KMS-11 (cell line): ENCODE results near the gene ZFP36.

Experiments
- H2AFZ ChIP-seq: fragments of 200-600 bp; sonication (generic); 2 replicates; pipeline ENCODE4 v1.6.1; 2016; ENCODE audit warnings: antibody characterized with exemption, mixed run types, low read depth
- H3K27ac ChIP-seq: fragments of 200-600 bp; sonication (generic); 2 replicates; pipeline ENCODE4 v1.6.1; 2016; ENCODE audit warnings: mild to moderate bottlenecking, mixed run types
- H3K27me3 ChIP-seq: fragments of 200-600 bp; sonication (generic); 2 replicates; pipeline ENCODE4 v1.6.1; 2017; ENCODE audit warnings: mild to moderate bottlenecking, low read depth, mixed run types, moderate library complexity; ENCODE audit not compliant: insufficient read depth
- H3K36me3 ChIP-seq: fragments of 200-600 bp; sonication (generic); 2 replicates; pipeline ENCODE4 v1.6.1; 2017; ENCODE audit warnings: mild to moderate bottlenecking, mixed run types; ENCODE audit not compliant: insufficient read depth
- H3K4me1 ChIP-seq: fragments of 200-600 bp; sonication (generic); 2 replicates; pipeline ENCODE4 v1.6.1; 2016; ENCODE audit warnings: mild to moderate bottlenecking, low read depth, mixed run types; ENCODE audit not compliant: poor library complexity, severe bottlenecking
- H3K4me2 ChIP-seq: fragments of 200-600 bp; sonication (generic); 2 replicates; pipeline ENCODE4 v1.7.0; 2016; ENCODE audit warnings: mild to moderate bottlenecking, mixed run types
- H3K4me3 ChIP-seq: fragments of 200-600 bp; sonication (generic); IDR thresholded peaks from 2 replicates; pipeline ENCODE4 v1.6.1; 2017; ENCODE audit warnings: low read depth, low read length, mixed read lengths; ENCODE audit not compliant: insufficient read depth
- H3K79me2 ChIP-seq: fragments of 200-600 bp; sonication (generic); 2 replicates; pipeline ENCODE4 v1.6.1; 2016; ENCODE audit warnings: low read depth, mixed run types; ENCODE audit not compliant: insufficient read depth
- H3K9ac ChIP-seq: fragments of 200-600 bp; sonication (generic); 2 replicates; pipeline ENCODE4 v1.6.1; 2016; ENCODE audit warnings: mild to moderate bottlenecking, mixed run types
- H4K20me1 ChIP-seq: fragments of 200-600 bp; sonication (generic); 2 replicates; pipeline ENCODE4 v1.6.1; 2016; ENCODE audit warnings: mild to moderate bottlenecking, mixed run types; ENCODE audit not compliant: insufficient read depth
- CTCF ChIP-seq: fragments of 200-600 bp; sonication (generic); conservative IDR thresholded peaks from 2 replicates; pipeline ENCODE4 v1.6.1; 2017; ENCODE audit warnings: low read depth, mild to moderate bottlenecking, antibody characterized with exemption, low read length, moderate library complexity, mixed read lengths

The ZFP36 gene

GRCh38 chr19:39444598-39445195 is 38.0 kb downstream of the ZFP36 start:
- Histone ChIP-seq H3K79me2 (peaks cover 48% of the 10 kb centered on the region), H3K4me3 (no peak overlapping the region), H3K9ac (peak overlapping the region; percentile 73), H3K36me3 (no peaks in the 10 kb centered on the region), H2AFZ (peak overlapping the region; percentile 66), H3K4me2 (peak overlapping the region; percentile 84), H3K27me3 (no peaks in the 10 kb centered on the region), H3K4me1 (peaks cover 36% of the 10 kb centered on the region), H3K27ac (peak overlapping the region; percentile 75), H4K20me1 (no peaks in the 10 kb centered on the region; the same call in none of the 2 replicates)
- no peak for TF ChIP-seq CTCF

GRCh38 chr19:39445196-39446111 is 38.8 kb downstream of the ZFP36 start, which contains the start of gene SUPT5H:
TSS of gene SUPT5H (plus strand) at chr19:39445582. CDS start at chr19:39445891, 309 bp downstream.
- Histone ChIP-seq H2AFZ (peak within 1 kb of the TSS; percentile 66), H3K27me3 (no peaks in the 10 kb centered on the region), H4K20me1 (no peaks in the 10 kb centered on the region; the same call in none of the 2 replicates), H3K9ac (peak within 1 kb of the TSS; percentile 73), H3K27ac (peak within 1 kb of the TSS; percentile 75), H3K79me2 (peaks cover 55% of the 10 kb centered on the region), H3K4me3 (no peak within 1 kb of the TSS), H3K36me3 (no peaks in the 10 kb centered on the region), H3K4me2 (peak within 1 kb of the TSS; percentile 84), H3K4me1 (peaks cover 36% of the 10 kb centered on the region)
- TF ChIP-seq CTCF: no peak

GRCh38 chr19:39446365-39447084 is 39.9 kb downstream of the ZFP36 start:
- Histone ChIP-seq H3K27ac (peak overlapping the region; percentile 75; the same call in 1 of the 2 replicates), H3K4me1 (peaks cover 36% of the 10 kb centered on the region), H2AFZ (no peak overlapping the region), H3K4me3 (no peak overlapping the region), H4K20me1 (no peaks in the 10 kb centered on the region; the same call in none of the 2 replicates), H3K4me2 (peak overlapping the region; percentile 72), H3K36me3 (no peaks in the 10 kb centered on the region), H3K9ac (peak overlapping the region; percentile 73), H3K79me2 (peaks cover 66% of the 10 kb centered on the region), H3K27me3 (no peaks in the 10 kb centered on the region)
- TF ChIP-seq CTCF: no peak

- no peaks in the 10 kb centered on the region; the same call in none of the 2 replicates for H4K20me1 ChIP-seq
- peak overlapping the region; percentile 21; the same call in 1 of the 2 replicates for H3K27ac ChIP-seq
- no peak overlapping the region for H3K4me3 ChIP-seq
Observed at GRCh38 chr19:39448271-39448670, 41.6 kb downstream of the ZFP36 start.

More at GRCh38 chr19:39448271-39448670, 41.6 kb downstream of the ZFP36 start:
- Histone ChIP-seq H3K27me3 (no peaks in the 10 kb centered on the region), H3K4me2 (peak overlapping the region; percentile 72), H3K4me1 (peaks cover 36% of the 10 kb centered on the region), H2AFZ (no peak overlapping the region), H3K79me2 (peaks cover 78% of the 10 kb centered on the region), H3K9ac (no peak overlapping the region), H3K36me3 (peaks cover 3% of the 10 kb centered on the region; the same call in 1 of the 2 replicates)
- no peak for TF ChIP-seq CTCF
